ENCODE results near the gene FGD5.
A peak's percentile ranks its signal among the peaks of the same experiment; 100 is the strongest.

FGD5 gene

GRCh38 chr3:14862303-14862660, 43.5 kb downstream of the FGD5 start:
- Histone ChIP-seq H3K4me2 (ENCODE audit: insufficient read depth, low read length) (no peak overlapping the region), H3K4me1 (ENCODE audit: insufficient read depth, low read length) (peaks cover 5% of the 10 kb centered on the region), H3K36me3 (ENCODE audit: insufficient read depth, low read length) (no peaks in the 10 kb centered on the region), H2AFZ (ENCODE audit: low read depth, low read length) (no peak overlapping the region), H3K27ac (ENCODE audit: low read length) (no peak overlapping the region; the same call in 1 of the 2 replicates), H4K20me1 (ENCODE audit: insufficient read depth, low read length) (no peaks in the 10 kb centered on the region), H3K27me3 (ENCODE audit: insufficient read depth, low read length, poor library complexity) (no peaks in the 10 kb centered on the region), H3K9me3 (ENCODE audit: insufficient read depth, low read length, severe bottlenecking) (no peaks in the 10 kb centered on the region), H3K79me2 (ENCODE audit: insufficient read depth, low read length) (no peaks in the 10 kb centered on the region), H3K4me3 (ENCODE audit: low read depth in 1 of 2, low read length in 2 of 2) (no peak overlapping the region), H3K9ac (ENCODE audit: low read depth, low read length) (no peak overlapping the region)
- ATAC-seq (ENCODE audit: insufficient read depth, low read depth): no peak
- DNase-seq: no peak
- TF ChIP-seq CTCF (IDR thresholded peaks at IDR 0.05; ENCODE audit: borderline replicate concordance, extremely low read depth, low read length, poor library complexity, severe bottlenecking) (no peak), EZH2 (IDR thresholded peaks at IDR 0.05; ENCODE audit: borderline replicate concordance, low read depth, low read length, severe bottlenecking) (no peak)

DNA sequence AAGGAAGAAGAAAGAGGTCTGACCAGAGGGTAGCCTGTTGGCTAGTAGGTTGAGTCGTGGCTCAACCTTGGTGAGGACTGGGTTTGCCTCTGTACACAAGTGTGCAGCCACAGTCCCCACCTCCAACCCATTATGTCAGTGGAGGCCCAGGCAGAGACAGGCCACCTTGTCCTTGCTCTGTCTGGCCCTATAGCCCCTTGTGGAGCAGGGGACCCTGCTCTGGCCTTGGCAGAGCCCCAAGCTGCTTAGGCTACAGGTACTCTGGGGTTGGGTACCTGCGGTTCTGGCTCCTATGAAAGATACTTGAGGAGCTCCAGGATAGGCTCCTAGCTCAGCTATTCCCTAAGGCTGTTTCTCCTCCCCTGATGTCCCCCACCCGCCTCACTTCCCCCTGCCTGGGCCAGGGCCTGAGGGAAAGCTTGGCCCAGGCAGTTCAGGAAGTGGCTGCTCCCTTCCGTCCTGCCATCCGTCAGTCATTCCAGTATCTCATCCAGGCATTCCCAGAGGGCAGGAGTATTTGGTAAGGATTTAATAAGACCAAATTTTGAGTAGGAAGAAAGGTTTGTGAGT, 44.0 kb downstream of the FGD5 start:
- Histone ChIP-seq H3K4me2 (ENCODE audit: insufficient read depth, low read length) (no peak overlapping the region), H3K9me3 (ENCODE audit: insufficient read depth, low read length, severe bottlenecking) (no peaks in the 10 kb centered on the region), H4K20me1 (ENCODE audit: insufficient read depth, low read length) (no peaks in the 10 kb centered on the region), H3K79me2 (ENCODE audit: insufficient read depth, low read length) (no peaks in the 10 kb centered on the region), H3K9ac (ENCODE audit: low read depth, low read length) (no peak overlapping the region), H3K27me3 (ENCODE audit: insufficient read depth, low read length, poor library complexity) (no peaks in the 10 kb centered on the region), H3K27ac (ENCODE audit: low read length) (no peak overlapping the region; the same call in 1 of the 2 replicates), H3K36me3 (ENCODE audit: insufficient read depth, low read length) (no peaks in the 10 kb centered on the region), H3K4me3 (ENCODE audit: low read depth in 1 of 2, low read length in 2 of 2) (no peak overlapping the region), H3K4me1 (ENCODE audit: insufficient read depth, low read length) (peaks cover 5% of the 10 kb centered on the region), H2AFZ (ENCODE audit: low read depth, low read length) (no peak overlapping the region)
- TF ChIP-seq CTCF (IDR thresholded peaks at IDR 0.05; ENCODE audit: borderline replicate concordance, extremely low read depth, low read length, poor library complexity, severe bottlenecking) (no peak), EZH2 (IDR thresholded peaks at IDR 0.05; ENCODE audit: borderline replicate concordance, low read depth, low read length, severe bottlenecking) (no peak)
- ATAC-seq (ENCODE audit: insufficient read depth, low read depth) (no peak), DNase-seq (no peak)

DNA sequence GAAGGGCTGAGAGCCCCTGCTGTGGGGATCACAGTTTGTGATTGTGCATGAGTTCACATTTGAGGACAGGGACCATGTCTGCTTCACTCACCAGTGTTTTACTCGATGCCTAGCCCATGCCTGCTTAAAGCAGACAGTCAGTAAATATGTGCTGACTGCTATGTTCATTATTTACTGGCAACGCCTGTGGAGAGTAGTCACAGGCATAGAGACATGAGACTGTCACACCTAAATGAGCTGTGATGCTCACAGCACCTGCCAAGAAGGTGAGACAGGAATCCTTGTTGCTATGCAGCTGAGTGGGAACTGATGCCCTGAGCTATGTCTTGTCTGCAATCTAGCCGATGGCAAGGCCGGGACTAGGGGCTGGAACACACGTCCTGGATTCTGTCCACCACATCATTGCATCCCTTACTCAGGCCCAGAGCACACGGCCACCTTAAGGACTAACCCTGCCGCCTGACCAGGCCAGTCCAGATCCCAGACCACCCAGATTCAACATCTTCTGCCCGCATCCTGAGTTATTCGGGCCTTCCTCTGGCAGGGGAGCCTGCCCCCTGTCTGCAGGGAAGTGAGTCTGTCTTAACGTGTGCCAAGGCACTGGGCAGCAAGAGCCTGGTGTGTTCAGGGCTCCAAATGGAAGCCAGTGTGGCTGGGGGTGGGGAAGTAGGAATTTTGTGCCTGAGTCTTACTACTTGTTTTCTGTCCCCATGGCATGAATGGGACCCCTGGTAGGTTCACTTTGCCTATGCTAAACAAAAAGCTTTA, 44.8 kb downstream of the FGD5 start:
- no peaks in the 10 kb centered on the region for H3K4me1 ChIP-seq (ENCODE audit: insufficient read depth, low read length)
- H3K9ac ChIP-seq (ENCODE audit: low read depth, low read length): no peak overlapping the region
- no peak overlapping the region for H3K27ac ChIP-seq (ENCODE audit: low read length)
- DNase-seq (no peak), ATAC-seq (ENCODE audit: insufficient read depth, low read depth) (peak; percentile 53; the same call in 2 of the 3 replicates)
- H3K79me2 ChIP-seq (ENCODE audit: insufficient read depth, low read length): no peaks in the 10 kb centered on the region
- H3K9me3 ChIP-seq (ENCODE audit: insufficient read depth, low read length, severe bottlenecking): no peaks in the 10 kb centered on the region
- TF ChIP-seq CTCF (IDR thresholded peaks at IDR 0.05; ENCODE audit: borderline replicate concordance, extremely low read depth, low read length, poor library complexity, severe bottlenecking): peak; percentile 46
- no peak for TF ChIP-seq EZH2 (IDR thresholded peaks at IDR 0.05; ENCODE audit: borderline replicate concordance, low read depth, low read length, severe bottlenecking)
- no peaks in the 10 kb centered on the region for H3K27me3 ChIP-seq (ENCODE audit: insufficient read depth, low read length, poor library complexity)
- H3K4me2 ChIP-seq (ENCODE audit: insufficient read depth, low read length): no peak overlapping the region
- H3K4me3 ChIP-seq (ENCODE audit: low read depth in 1 of 2, low read length in 2 of 2): no peak overlapping the region
- no peak overlapping the region for H2AFZ ChIP-seq (ENCODE audit: low read depth, low read length)
- H4K20me1 ChIP-seq (ENCODE audit: insufficient read depth, low read length): no peaks in the 10 kb centered on the region
- H3K36me3 ChIP-seq (ENCODE audit: insufficient read depth, low read length): no peaks in the 10 kb centered on the region

Data from DND-41 (cell line).